Stimulated activated CD8-positive, alpha-beta memory T cell treated with anti-CD3 and anti-CD28 coated beads, Interleukin-4, amount 100 ng/mL, for 4 hours (primary cell): ENCODE data around the gene PPP1R12B.
"Not testable (repeated sequence)": the region's sequence is repeated elsewhere in the genome, so short reads cannot be mapped to it uniquely, and the experiment has no call there.

Experiments
- DNase-seq, 2 donors: peaks; one replicate each; pipeline ENCODE4 v3.0.0-alpha.2; 2020; ENCODE audit warnings: low read depth in 2 of 2, low spot score in 1 of 2

The PPP1R12B gene

DNA sequence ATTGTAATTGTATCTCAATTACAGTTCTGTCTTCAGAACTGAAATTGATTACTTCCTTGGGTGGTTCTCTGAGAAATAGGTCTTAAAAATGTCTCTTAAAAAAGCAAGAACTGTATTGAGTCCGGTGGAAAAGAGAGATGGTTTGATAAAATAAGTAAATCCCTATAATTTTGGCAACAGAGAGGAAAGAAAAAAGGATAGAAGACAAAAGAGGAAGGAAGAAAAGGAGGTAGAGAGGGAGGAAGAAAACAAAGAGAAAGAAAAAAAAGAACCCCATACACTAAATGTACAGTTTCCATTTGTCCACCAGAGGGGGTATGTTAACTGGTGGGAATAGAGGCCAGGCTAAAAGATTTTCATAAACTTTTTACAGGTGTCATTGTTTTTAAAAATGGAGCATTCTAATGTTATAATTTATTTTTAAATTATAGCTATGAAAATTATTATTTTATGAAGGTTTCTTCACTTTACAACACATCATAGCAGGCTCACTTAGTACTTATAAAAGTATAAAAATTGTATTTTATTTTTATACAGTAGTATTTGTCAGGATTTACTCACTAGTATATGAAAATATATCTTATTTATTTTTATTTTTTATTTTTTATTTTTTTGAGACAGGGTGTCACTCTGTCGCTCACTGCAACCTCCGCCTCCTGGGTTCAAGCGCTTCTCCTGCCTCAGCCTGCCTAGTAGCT lies 4.7 kb upstream of the PPP1R12B start:
- DNase-seq = no peak

DNA sequence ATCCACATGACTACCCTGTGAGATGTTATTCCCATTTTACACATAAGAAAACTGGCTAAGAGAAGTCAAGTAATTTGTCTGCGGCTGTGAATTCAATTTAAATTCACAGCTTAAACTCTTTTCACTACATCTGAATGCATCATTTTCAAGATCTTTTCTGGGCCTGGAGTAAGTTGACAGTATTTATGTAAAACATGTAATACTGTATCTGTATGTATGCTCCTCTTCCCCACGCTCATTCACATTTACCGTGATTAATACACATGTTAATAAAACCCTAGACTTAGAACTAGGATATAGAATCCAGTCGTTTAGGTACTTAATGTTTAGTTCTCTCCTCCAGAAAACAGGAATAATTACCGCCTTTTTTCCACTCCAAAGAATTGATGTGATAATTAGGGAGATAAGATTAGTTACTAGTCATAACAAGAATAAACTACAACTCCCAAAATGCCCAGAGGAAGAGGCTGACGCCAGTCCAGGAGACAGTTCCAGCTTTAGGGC lies 442 bp upstream of the PPP1R12B start:
- DNase-seq = no peak

DNA sequence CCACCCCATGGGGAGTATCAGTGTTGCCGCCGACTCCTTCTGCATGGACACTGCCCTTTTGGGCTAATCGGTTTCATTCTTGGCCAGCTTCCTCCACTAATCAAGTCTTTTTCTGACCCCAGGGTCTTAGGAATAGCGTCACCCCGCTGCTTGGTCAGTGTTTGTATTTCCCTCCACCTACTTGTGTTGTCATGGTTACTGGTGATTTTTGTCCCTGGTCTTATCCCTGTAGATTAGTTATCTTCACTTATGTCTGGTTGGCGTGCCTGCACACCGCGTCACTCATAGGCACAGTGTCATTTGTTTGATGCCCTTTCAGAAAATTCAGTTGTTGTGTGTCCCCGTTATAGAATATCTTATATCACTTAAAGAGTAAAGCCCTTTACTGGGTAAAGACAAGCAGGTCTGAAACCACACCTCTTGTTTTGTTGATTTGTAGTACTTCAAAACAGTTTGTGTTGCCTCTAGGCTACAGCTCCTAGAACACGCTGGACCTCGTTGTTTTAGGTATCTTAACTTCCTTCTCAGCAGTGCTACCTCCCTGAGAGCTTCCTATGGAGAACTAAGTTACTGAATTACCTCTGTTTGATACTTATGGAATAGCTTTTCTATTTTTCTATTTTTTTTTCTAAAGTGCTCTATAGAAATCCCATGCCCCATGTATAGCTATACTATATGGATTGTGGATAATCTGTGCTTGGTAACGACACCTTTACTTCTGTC lies 868 bp downstream of the PPP1R12B start:
- no peak for DNase-seq

DNA sequence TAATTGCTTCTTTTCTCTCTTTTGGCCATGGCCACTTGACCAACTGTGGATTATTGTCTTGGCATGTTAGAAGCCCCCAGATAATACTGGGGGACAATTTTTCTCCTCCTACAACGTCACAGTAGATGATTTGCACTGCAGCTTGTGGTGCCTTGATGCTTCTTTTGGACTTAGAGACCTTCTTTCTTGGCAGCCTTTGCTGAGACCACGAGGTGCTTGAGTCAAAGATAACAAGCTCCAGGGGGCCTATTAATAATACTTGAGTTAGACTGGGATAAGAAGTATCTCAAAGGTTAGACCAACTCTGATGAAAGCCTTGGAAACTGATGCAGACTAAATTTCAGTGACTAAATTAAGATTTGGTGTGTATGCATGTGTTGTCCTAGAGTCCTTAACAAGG lies 3.2 kb downstream of the PPP1R12B start:
- no peak for DNase-seq

DNA sequence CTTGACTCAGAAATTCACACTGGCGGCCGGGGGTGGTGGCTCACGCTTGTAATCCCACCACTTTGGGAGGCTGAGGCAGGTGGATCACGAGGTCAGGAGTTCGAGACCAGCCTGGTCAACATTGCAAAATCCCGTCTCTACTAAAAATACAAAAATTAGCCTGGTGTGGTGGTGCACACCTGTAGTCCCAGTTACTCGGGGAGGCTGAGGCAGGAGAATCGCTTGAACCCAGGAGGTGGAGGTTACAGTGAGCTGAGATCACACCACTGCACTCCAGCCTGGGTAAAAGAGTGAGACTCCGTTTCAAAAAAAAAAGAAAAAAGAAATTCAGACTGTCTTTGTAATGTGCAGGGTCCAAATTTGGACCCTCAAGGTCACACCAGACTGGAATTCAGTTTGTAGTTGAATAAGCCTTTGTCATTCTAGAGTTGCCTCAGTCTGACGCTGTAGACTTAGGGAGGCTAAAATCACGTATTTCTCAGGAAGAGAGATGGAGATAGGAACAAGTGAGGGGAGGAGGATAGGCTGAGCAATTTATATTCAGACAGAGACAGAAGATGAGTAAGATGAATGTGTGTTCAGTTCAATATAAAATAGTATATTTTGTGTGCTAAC lies 4.2 kb downstream of the PPP1R12B start:
- DNase-seq = not testable (repeated sequence)

DNA sequence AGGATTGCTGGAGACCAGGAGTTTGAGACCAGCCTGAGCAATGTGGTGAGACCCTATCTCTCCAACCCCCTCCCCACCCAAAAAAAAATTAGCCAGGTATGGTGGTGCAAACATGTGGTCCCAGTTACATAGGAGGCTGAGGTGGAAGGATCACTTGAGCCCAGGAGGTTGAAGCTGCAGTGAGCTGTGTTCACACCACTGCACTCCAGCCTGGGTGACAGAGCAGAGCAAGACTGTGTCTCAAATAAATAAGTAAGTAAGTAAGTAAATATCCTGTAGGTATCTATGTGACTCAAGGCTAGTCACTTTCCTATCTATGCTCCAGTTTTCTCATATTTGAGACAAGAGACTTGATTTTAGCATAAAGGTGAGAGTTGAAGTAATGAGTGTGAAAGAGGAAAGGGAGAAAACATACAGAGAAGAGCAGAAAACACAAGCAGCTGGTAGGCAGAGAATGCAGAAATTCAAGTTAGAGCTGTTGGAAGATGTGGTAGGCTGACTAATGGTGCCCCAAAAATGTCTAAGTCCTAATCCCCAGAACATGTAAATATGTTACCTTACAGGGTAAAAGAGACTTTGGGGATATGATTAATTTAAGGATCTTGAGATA lies 7.5 kb downstream of the PPP1R12B start:
- no peak for DNase-seq

DNA sequence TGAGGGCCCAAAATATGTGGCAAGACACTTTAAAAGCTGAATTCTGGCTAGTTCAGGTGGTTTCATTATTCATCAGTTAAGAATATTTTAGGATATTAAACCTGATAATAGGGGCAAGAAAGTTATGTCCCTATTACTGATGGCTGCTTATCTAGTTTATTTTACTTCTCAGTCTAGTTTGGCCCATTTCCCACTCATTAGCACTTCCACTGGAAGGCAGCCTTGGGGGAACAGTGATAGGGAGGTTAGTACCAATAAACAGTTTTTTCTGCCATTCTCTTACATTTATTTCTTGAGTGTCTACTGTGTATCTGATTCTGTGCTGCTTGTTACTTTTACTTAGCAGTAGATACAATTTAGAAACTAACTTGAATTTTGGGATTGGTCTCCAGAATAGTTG lies 9.0 kb downstream of the PPP1R12B start:
- no peak for DNase-seq

DNA sequence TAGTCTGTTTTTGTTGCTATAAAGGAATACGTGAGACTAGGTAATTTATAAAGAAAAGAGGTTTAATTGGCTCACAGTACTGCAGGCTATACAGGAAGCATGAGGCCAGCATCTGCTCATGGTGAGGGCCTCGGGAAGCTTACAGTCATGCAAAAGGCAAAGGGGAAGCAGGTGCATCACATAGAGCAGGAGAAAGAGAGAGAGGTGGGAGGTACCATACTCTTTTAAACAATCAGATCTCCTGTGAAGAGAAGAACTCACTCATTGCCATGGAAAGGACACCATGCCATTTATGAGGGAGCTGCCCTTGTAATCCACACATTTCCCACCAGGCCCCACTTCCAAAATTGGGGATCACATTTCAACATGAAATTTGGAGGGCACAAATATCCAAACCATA lies 12.7 kb downstream of the PPP1R12B start:
- DNase-seq = no peak

DNA sequence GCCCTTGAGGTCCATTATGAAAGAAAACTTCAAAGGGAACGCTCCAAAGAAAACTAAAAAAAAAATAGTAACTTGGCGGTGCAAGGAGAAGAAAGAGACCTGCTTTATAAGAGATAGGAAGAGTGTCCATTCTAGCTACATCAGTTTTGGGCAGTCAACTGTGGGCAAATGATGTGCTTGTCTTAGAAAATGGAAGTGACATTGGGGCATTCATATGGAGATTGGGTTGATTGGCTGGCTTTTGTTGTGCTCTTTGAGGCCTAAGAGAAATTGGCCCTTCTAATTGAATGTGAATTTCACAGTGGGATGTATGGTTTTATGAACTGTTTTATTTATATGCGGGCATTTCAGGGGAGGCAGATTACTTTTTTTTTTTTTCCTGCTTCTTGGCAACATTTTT lies 13.2 kb downstream of the PPP1R12B start:
- no peak for DNase-seq

DNA sequence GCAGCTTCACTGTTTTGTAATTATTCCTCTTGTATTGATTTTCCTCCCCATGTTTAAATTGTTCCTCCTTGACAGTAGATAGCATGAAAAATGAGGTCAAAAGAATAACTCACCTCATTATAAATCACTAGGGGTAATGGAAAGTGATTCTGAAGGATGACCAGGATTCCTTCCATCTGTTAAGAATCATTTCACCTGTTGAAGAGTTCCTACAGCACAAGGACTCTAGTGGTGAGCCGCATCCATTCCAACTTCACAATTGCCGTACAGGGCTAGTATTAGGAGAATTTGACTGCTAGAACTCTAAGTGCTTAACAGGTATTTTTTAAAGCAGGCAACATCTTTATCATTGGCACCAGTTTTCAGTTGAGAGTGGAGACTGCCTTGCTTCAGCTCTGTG lies 13.7 kb downstream of the PPP1R12B start:
- no peak for DNase-seq

DNA sequence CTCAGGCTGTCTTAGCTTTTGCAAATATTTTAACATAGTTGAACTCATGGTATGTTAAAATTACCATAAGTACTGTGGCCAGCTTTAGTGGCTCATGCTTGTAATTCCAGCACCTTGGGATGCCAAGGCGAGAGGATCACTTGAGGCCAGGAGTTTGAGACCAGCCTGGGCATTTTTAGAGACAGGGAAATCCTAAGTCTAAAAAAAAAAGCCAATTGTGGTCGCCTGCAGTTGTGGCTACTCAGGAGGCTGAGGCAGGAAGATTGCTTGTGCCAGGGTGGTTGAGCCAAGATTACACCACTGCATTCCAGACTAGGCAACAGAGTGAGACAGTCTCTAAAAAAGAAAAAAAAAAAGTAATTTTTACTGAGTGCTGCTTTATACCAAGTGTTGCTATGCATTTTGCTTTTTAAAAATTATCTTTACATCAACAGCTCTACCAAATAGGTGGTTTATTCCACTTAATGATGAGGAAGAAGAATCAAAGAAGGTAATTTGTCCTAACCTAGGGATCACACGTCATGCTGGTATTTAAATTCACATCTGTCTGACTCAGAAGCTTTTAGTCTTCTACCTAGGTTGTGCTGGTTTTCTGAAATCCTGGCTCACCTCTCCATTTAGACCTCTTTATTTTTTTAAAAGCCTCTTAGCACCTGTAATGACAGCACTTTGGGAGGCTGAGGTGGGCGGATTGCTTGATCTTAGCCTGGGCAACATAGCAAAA lies 16.8 kb downstream of the PPP1R12B start:
- DNase-seq = no peak

DNA sequence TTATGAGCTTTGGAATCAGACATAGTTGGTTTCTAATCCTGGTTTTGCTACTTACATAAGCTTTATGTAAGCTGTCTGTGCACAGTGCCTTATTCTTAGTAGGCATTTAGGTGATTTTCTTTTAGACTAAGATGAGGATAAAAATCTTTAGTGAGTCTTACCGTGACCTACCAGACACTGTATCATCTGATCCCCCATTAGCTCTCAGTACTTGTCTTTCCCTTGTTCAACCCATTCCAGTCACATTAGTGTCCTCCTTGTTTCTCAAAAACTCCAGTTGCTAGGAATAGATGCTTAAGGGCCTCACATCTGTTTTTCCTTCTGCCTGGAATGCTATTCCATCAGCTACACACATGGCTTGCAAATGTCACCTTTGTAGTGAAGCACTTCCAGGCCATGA lies 18.8 kb downstream of the PPP1R12B start:
- DNase-seq = no peak

DNA sequence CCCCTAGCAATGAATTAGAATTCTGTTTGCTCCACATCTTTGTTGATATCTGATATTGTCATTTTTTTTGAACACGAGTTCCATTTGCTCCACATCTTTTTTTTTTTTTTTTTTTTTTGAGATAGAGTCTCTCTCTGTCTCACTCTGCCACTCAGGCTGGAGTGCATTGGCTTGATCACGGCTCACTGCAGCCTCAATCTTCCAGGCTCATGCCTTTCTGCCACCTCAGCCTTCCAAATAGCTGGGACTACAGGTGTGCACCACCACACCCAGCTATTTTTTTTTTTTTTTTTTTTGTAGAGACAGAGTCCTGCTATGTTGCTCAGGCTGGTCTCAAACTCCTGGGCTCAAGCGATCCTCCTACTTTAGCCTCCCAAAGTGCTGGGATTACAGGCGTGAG lies 22.4 kb downstream of the PPP1R12B start:
- not testable (repeated sequence) for DNase-seq

DNA sequence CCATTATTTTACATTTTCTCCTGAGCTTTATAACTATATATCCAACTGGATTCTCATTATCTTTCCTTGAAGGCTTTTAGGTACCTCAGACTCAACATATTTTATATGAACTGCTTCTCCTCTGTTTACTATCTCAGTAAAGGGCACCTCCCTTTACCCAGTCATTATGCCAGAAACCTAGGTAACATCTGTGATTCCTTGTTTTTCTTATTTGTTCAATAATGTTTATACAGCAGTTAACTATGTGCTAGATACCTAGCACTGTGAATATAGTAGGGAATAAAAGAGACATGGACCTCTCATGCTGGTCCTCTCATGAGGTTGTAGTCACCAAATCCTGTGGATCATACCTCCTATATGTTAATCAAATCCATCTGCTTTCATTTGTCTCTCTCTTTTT lies 25.6 kb downstream of the PPP1R12B start:
- DNase-seq = no peak

DNA sequence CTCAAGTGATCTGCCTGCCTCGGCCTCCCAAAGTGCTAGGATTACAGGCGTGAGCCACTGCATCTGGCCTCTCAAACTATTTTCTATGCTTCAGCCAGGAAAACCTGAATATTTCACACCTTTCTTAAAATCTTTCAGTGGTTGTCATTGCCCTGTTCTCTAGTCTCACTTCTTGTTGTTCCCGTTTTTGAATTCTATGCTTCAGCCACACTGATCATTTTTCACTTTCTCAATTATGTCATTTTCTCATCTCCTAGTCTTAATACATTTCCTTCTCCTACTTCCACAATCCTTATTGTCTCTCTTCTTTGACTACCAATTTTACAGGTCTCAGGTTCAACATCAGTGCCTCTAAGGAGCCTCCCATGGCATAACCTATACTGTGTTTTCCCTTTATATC lies 26.7 kb downstream of the PPP1R12B start:
- DNase-seq = not testable (repeated sequence)

DNA sequence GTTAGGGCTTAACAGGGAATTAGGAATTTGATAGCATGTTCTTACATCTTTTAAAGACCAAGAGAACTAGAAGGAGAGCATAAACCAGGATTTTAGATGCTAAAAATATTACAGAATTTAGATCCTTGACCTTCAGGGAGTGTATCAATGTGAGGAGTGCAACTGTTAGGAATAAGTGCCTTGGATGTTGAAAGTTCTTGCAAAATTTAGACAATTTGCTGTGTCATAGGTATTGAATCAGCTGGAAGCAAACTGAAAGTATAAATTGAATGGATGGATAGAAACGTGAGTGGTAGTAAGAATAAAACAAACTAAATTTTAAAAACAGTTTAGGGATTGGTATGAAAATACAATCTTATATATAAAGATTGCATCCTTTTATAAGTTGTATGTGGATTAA lies 27.7 kb downstream of the PPP1R12B start:
- DNase-seq = no peak

DNA sequence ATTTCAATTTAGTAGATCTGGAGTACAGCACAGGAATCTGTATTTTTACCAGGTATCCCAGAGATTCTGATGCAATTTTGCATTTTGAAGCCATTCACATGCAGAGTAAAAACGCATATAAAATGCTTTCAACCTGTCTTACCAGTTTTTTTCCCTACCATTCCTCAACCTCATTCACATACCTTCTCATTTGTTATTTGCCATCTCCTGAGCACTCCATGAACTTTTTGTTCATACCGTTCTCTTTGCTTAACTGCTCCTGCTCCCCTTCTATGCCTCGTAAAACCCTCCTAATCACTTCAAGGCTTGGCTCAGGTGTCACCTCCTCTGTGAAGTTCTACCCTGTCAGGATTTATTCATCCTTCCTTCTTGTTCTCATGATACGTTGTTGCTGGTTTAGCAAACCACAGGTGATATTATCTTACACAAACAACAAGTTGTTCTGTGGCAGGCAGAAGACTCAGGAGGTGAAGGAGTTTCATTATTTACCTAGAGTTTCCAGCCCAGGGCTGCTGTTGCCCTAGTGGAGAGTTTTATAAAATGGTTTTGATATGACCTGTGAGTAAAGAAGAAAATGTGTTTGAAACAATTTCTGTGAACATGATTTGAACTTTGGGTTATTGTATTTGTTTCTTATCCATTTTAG lies 31.5 kb downstream of the PPP1R12B start:
- DNase-seq = not testable (repeated sequence)

DNA sequence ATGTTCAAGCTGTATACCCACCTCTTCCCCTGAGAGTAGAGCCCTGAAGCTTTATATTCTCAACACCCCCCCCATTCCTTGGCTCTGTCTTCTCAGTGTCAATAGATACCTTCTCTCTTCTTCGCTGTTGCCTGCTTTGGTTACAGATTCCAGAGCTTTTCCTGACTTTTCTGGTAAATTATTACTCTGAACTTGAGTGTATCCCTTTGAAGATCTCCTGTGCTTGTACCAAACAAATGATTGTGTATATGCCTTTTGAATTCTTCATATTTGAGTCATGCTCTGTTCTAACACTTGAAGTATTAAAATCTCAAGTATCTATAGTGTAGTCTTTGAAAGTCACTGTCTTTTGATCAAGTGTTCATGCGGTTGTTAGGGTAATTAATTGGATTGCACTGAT lies 32.0 kb downstream of the PPP1R12B start:
- not testable (repeated sequence) for DNase-seq

DNA sequence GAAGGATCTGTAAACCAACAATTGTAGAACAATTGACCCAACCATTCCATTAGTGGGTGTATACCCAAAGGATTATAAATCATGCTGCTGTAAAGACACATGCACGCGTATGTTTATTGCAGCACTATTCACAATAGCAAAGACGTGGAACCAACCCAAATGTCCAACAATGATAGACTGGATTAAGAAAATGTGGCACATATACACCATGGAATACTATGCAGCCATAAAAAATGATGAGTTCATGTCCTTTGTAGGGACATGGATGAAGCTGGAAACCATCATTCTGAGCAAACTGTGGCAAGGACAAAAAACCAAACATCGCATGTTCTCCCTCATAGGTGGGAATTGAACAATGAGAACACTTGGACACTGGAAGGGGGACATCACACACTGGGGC lies 33.4 kb downstream of the PPP1R12B start:
- DNase-seq = not testable (repeated sequence)

DNA sequence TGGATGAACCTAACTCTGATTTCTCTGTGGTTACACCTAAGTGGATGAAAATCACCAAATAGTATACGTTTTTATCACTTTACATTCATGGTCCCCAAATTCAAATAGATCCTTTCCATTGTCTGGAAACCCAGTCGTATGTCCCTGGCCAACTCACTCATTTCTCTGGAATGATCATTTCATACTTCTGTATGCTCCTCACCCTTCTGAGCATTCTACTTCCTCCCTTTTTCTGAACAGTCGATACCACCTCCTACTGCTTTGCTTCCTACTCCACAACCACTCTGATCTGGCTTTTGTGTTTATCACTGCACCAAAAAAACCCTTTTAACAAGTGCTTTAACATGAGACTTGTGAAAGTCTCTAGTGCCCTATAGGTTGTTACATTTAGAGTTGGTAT lies 47.3 kb downstream of the PPP1R12B start:
- DNase-seq = not testable (repeated sequence)

DNA sequence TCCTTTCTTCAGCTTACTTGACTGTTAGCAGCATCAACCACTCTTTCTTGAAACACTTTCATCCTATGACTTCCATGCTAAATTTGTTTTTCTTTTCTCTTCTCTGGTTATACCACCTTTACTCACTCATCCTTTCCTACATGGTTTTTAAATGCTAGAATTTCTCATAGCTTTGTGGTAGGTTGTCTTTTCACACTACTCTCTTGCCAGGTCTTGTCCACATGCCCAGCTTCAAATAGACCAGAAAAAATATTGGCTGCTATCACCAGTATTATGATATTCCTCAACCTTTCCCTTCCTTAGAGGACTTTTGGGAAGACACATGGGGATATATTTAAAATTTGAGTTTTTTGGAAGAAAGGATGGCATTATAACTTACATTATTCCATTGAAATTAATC lies 48.8 kb downstream of the PPP1R12B start:
- no peak for DNase-seq
